CD14-positive monocyte (primary cell): ENCODE measurements around the gene FNDC3B. TPM values are rescaled to one million over a fixed set of nuclear protein-coding genes. Genes with fewer than 3 reads are reported as not detected.

ENCODE experiments used
- DNase-seq, 3 donors: peaks; one replicate each; pipeline ENCODE4 v3.0.0-alpha.2; 2011 to 2022
- H2AFZ ChIP-seq: 2 replicates; pipeline ENCODE4 v1.6.0; 2012; ENCODE audit warnings: mild to moderate bottlenecking, low read depth, low read length, inconsistent platforms; ENCODE audit not compliant: insufficient read depth, poor library complexity, severe bottlenecking
- H3K27ac ChIP-seq, 2 donors: 1 replicate in 1 of 2; 2 replicates in 1 of 2; pipeline ENCODE4 v1.5.1; 2012 to 2013; ENCODE audit warnings: low read length in 2 of 2, control low read depth in 1 of 2, inconsistent platforms in 1 of 2, low read depth in 1 of 2, mild to moderate bottlenecking in 1 of 2
- H3K27me3 ChIP-seq, 2 donors: one replicate each; pipeline versions ENCODE4 v1.6.0 to v1.6.1; 2011 to 2013; ENCODE audit warnings: low read length in 2 of 2; ENCODE audit not compliant: control insufficient read depth in 2 of 2, insufficient read depth in 2 of 2
- H3K36me3 ChIP-seq, 2 donors: replicated peaks in 1 of 2; 1 replicate in 1 of 2; 2 replicates in 1 of 2; pipeline versions ENCODE4 v1.5.1 to v1.6.1; 2012 to 2013; ENCODE audit warnings: low read length in 2 of 2, control low read depth in 1 of 2, inconsistent platforms in 1 of 2, mild to moderate bottlenecking in 1 of 2; ENCODE audit not compliant: insufficient read depth in 2 of 2, control insufficient read depth in 1 of 2
- H3K4me1 ChIP-seq, 2 donors: 1 replicate in 1 of 2; 2 replicates in 1 of 2; pipeline versions ENCODE4 v1.5.1 to v1.6.1; 2012 to 2013; ENCODE audit warnings: low read length in 2 of 2, control low read depth in 1 of 2, inconsistent platforms in 1 of 2, mild to moderate bottlenecking in 1 of 2, moderate library complexity in 1 of 2; ENCODE audit not compliant: insufficient read depth in 2 of 2, control insufficient read depth in 1 of 2
- H3K4me2 ChIP-seq: replicated peaks from 2 replicates; pipeline ENCODE3; 2012; ENCODE audit warnings: low read length, moderate library complexity, mild to moderate bottlenecking; ENCODE audit not compliant: poor library complexity, severe bottlenecking; ENCODE audit errors: extremely low read depth
- H3K4me3 ChIP-seq, 3 experiments: fragments of 200-600 bp in 1 of 3; sonication (generic) in 1 of 3; replicated peaks in 1 of 3; 1 replicate in 2 of 3; 2 replicates in 1 of 3; pipeline ENCODE4 v1.5.1; 2011 to 2013; ENCODE audit warnings: low read length in 3 of 3, mild to moderate bottlenecking in 3 of 3, control low read depth in 2 of 3, low read depth in 2 of 3, inconsistent platforms in 1 of 3, moderate library complexity in 1 of 3
- H3K79me2 ChIP-seq: 2 replicates; pipeline ENCODE4 v1.6.0; 2012; ENCODE audit warnings: mild to moderate bottlenecking, control low read depth, inconsistent platforms, low read length, moderate library complexity; ENCODE audit not compliant: insufficient read depth
- H3K9ac ChIP-seq: 2 replicates; pipeline ENCODE4 v1.6.0; 2017; ENCODE audit warnings: low read length, mild to moderate bottlenecking; ENCODE audit not compliant: insufficient read depth, poor library complexity, severe bottlenecking
- H3K9me3 ChIP-seq, 2 donors: replicated peaks in 1 of 2; 1 replicate in 1 of 2; 2 replicates in 1 of 2; pipeline versions ENCODE4 v1.5.1 to v1.6.1; 2012 to 2013; ENCODE audit warnings: low read length in 2 of 2, control low read depth in 1 of 2; ENCODE audit not compliant: control insufficient read depth in 1 of 2, insufficient read depth in 1 of 2
- H4K20me1 ChIP-seq: 2 replicates; pipeline ENCODE4 v1.6.0; 2012; ENCODE audit warnings: mild to moderate bottlenecking, low read length, control low read depth, moderate library complexity; ENCODE audit not compliant: insufficient read depth
- H3K27ac Mint-ChIP-seq, 7 donors: one replicate each; pipeline ENCODE4 v1.8.0; 2020; ENCODE audit warnings: mild to moderate bottlenecking in 7 of 7, mixed read lengths in 7 of 7, moderate library complexity in 6 of 7, inconsistent platforms in 2 of 7
- H3K27me3 Mint-ChIP-seq, 3 donors: one replicate each; pipeline ENCODE4 v1.8.0; 2021 to 2022; ENCODE audit warnings: low read depth in 3 of 3, mild to moderate bottlenecking in 3 of 3, mixed read lengths in 3 of 3, moderate library complexity in 3 of 3, inconsistent platforms in 1 of 3
- H3K36me3 Mint-ChIP-seq, 2 donors: one replicate each; pipeline ENCODE4 v1.8.0; 2020; ENCODE audit warnings: mixed read lengths in 2 of 2, inconsistent platforms in 1 of 2, mild to moderate bottlenecking in 1 of 2
- H3K4me1 Mint-ChIP-seq: one replicate; pipeline ENCODE4 v1.8.0; 2020; ENCODE audit warnings: mild to moderate bottlenecking, mixed read lengths
- H3K4me3 Mint-ChIP-seq, 2 donors: one replicate each; pipeline ENCODE4 v1.8.0; 2020; ENCODE audit warnings: mild to moderate bottlenecking in 2 of 2, mixed read lengths in 2 of 2, moderate library complexity in 1 of 2
- H3K9me3 Mint-ChIP-seq, 7 donors: one replicate each; pipeline ENCODE4 v1.8.0; 2020 to 2022; ENCODE audit warnings: mixed read lengths in 7 of 7, mild to moderate bottlenecking in 6 of 7, moderate library complexity in 6 of 7, inconsistent platforms in 2 of 7
- CTCF ChIP-seq: fragments of 200-600 bp; IDR thresholded peaks from one replicate; pipeline ENCODE4 v1.8.0; 2022; ENCODE audit warnings: antibody characterized with exemption, mild to moderate bottlenecking
- WGBS: methylation state at CpG from one replicate; pipeline ENCODE4 v1.1.5; 2013; ENCODE audit warnings: missing lambda C conversion rate; ENCODE audit not compliant: insufficient coverage; 5-methylcytosine and 5-hydroxymethylcytosine counted together
- intact Hi-C, 2 donors: fragments of 100-400 bp; cut with micrococcal nuclease; formaldehyde crosslinking; loops; one replicate each; pipeline versions ENCODE4 v1.15.0 to v1.15.1; 2023
- polyA plus RNA-seq, 3 donors: library from polyadenylated mRNA; depleted of rRNA in 1 of 3; unstranded in 2 of 3; stranded (reverse) in 1 of 3; fragments of 300-500 nt in 2 of 3; fragments of >200 nt in 1 of 3; fragmentation: Illumina TruSeq in 2 of 3; gene quantifications; 1 replicate in 2 of 3; 2 replicates in 1 of 3; pipeline ENCODE4 v1.2.3, GENCODE V29; 2012 to 2021

Gene FNDC3B
- polyA plus RNA-seq, 3 donors = 19.6 to 36.1 (median 25.7) TPM

DNA sequence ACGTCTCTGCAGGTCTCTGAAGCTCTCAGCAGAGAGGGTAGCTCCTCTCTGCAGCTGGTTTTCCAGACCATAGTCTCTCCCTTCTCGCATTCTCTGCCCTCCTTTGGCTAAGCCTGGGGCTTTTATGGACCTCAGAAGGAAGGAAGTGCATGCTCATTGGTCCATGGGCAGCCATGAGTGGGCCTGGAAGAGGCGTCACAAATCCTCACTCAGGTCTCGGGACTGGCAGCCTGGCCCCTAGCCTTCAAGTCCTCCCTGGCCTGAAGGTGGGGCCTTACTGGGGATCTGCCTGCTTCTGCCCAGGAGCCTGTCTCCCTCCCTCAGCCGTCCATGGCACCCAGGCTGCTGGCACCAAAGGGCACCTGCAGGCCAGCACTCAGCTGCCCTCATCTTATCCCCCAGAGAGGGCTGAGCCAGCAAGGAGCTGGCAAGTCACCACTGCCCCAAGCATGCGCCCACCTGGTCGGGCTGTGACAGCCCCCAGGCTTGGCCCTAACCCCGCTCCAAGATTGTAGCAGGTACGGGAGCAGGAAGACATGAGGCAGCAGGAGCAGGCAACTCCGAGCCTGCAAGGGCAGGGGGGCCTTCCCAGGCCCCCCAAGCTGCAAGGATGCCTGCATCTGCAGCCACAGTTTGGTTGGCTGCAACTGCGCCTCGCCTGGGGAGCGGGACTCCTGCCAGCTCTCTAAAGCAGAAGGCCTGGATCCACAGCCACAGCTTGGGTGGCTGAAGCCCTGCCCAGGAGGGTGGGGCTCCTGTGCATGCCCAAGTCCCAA is 371.5 kb downstream of the FNDC3B start:
- Histone ChIP-seq H3K4me3 (no peak overlapping the region), H3K4me2 (no peak overlapping the region), H2AFZ (no peak overlapping the region), H3K27me3 (peaks cover 4 to 7% of the 10 kb centered on the region in 2 donors), H4K20me1 (no peaks in the 10 kb centered on the region), H3K9ac (no peak overlapping the region), H3K4me1 (no peaks in the 10 kb centered on the region), H3K9me3 (no peaks in the 10 kb centered on the region), H3K36me3 (no peaks in the 10 kb centered on the region), H3K79me2 (no peaks in the 10 kb centered on the region), H3K27ac (no peak overlapping the region)
- WGBS = 98% methylated on average over 12 of the region's 13 CpGs
- H3K4me3 Mint-ChIP-seq = no peak overlapping the region
- intact Hi-C loops = no loop called here
- no peak for TF ChIP-seq CTCF
- no peaks in the 10 kb centered on the region for H3K4me1 Mint-ChIP-seq
- H3K27me3 Mint-ChIP-seq = peaks cover 12 to 19% (median 13%) of the 10 kb centered on the region in 3 donors
- DNase-seq = no peak
- H3K9me3 Mint-ChIP-seq = peaks cover 2 to 12% (median 5%) of the 10 kb centered on the region in 7 donors
- H3K27ac Mint-ChIP-seq = no peak overlapping the region
- H3K36me3 Mint-ChIP-seq = no peaks in the 10 kb centered on the region

DNA sequence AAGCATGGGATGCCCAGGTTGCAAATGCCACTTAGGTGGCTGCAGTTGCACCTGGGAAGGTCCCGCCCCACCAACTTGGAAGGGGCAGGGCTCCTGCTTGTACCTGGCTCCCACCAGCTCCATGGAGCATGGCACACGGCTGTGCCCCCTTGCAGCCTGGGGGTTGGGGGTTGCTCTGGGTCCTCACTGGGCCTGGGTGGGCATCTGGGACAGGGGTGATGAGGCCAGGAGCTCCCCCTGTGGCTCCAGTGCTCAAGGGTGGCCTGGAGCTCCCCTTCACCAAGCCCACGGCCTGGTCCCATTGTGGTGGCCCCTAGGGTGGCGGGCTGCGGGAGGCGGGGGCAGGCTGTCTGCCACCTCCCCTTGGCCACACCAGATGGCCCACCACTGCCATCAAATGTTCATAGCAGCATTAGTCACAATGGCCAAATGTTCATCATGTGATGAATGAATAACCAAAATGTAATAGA is 372.1 kb downstream of the FNDC3B start:
- H3K27me3 ChIP-seq = peaks cover 4 to 9% of the 10 kb centered on the region in 2 donors
- intact Hi-C loops = no loop called here
- H3K27ac Mint-ChIP-seq = no peak overlapping the region
- no peak overlapping the region for H3K4me3 Mint-ChIP-seq
- no peak overlapping the region for H3K27ac ChIP-seq
- no peaks in the 10 kb centered on the region for H3K9me3 ChIP-seq
- peaks cover 15 to 21% (median 15%) of the 10 kb centered on the region in 3 donors for H3K27me3 Mint-ChIP-seq
- no peaks in the 10 kb centered on the region for H4K20me1 ChIP-seq
- H3K4me3 ChIP-seq = no peak overlapping the region
- no peaks in the 10 kb centered on the region for H3K4me1 ChIP-seq
- H3K36me3 Mint-ChIP-seq = no peaks in the 10 kb centered on the region
- H3K79me2 ChIP-seq = no peaks in the 10 kb centered on the region
- WGBS = 100% methylated on average over 5 of the region's 6 CpGs
- H3K9ac ChIP-seq = no peak overlapping the region
- no peak overlapping the region for H3K4me2 ChIP-seq
- H3K9me3 Mint-ChIP-seq = peaks cover 2 to 12% (median 5%) of the 10 kb centered on the region in 7 donors
- no peaks in the 10 kb centered on the region for H3K4me1 Mint-ChIP-seq
- no peak overlapping the region for H2AFZ ChIP-seq
- no peaks in the 10 kb centered on the region for H3K36me3 ChIP-seq
- no peak for DNase-seq
- TF ChIP-seq CTCF = no peak
